SK-N-SH (cell line): ENCODE data around the gene SND1. TPM values are rescaled to one million over a fixed set of nuclear protein-coding genes. Genes with fewer than 3 reads are reported as not detected.

Experiments
- CTCF ChIA-PET: fragments of 300-600, 350-600 bp; formaldehyde crosslinking; extraction: SDS; loops from one replicate; lab custom pipeline; 2021; lab: Yijun Ruan, JAX
- POLR2A ChIA-PET: fragments of 350-600 bp; sonication (Branson Sonifier 250); formaldehyde crosslinking; extraction: SDS; loops from one replicate; lab custom pipeline; 2020; ENCODE audit warnings: antibody characterized with exemption, inconsistent platforms; lab: Yijun Ruan, JAX
- DNase-seq: peaks from one replicate; pipeline ENCODE4 v3.0.0; 2012
- H2AFZ ChIP-seq: fragments of 200-600 bp; sonication (generic); 2 replicates; pipeline ENCODE4 v1.8.1; 2016; ENCODE audit warnings: antibody characterized with exemption, mild to moderate bottlenecking, low read depth
- H3F3A ChIP-seq: fragments of 200-600 bp; sonication (generic); replicated peaks from 2 replicates; pipeline ENCODE3; 2016; ENCODE audit warnings: antibody characterized with exemption, mild to moderate bottlenecking; ENCODE audit not compliant: insufficient read depth
- H3K27ac ChIP-seq, 2 experiments: fragments of 200-500 bp in 1 of 2; fragments of 200-600 bp in 1 of 2; sonication (Bioruptor generic) in 1 of 2; sonication (generic), shearing (Covaris generic) in 1 of 2; 2 replicates each; pipeline versions ENCODE4 v1.5.1 to v1.6.1; 2014 to 2016; ENCODE audit warnings: low read depth in 2 of 2, inconsistent platforms in 1 of 2, low read length in 1 of 2, mild to moderate bottlenecking in 1 of 2, mixed read lengths in 1 of 2
- H3K27me3 ChIP-seq: fragments of 200-600 bp; sonication (generic), shearing (Covaris generic); 2 replicates; pipeline ENCODE4 v1.6.1; 2016; ENCODE audit warnings: mixed run types; ENCODE audit not compliant: insufficient read depth
- H3K36me3 ChIP-seq, 2 experiments: fragments of 200-500 bp in 1 of 2; fragments of 200-600 bp in 1 of 2; sonication (Bioruptor generic) in 1 of 2; sonication (generic) in 1 of 2; replicated peaks in 1 of 2; 2 replicates each; pipeline versions ENCODE3 to v1.5.1; 2014 to 2016; ENCODE audit warnings: low read length in 1 of 2, mild to moderate bottlenecking in 1 of 2; ENCODE audit not compliant: insufficient read depth in 2 of 2, control insufficient read depth in 1 of 2
- H3K4me1 ChIP-seq, 2 experiments: fragments of 200-500 bp in 1 of 2; fragments of 200-600 bp in 1 of 2; sonication (Bioruptor generic) in 1 of 2; sonication (generic), shearing (Covaris generic) in 1 of 2; 2 replicates each; pipeline versions ENCODE4 v1.5.1 to v1.6.1; 2014 to 2016; ENCODE audit warnings: low read depth in 1 of 2, low read length in 1 of 2, mixed run types in 1 of 2; ENCODE audit not compliant: insufficient read depth in 2 of 2, control insufficient read depth in 1 of 2
- H3K4me2 ChIP-seq: fragments of 200-600 bp; sonication (generic), shearing (Covaris generic); 2 replicates; pipeline ENCODE4 v1.6.1; 2017; ENCODE audit warnings: mixed run types
- H3K4me3 ChIP-seq, 2 experiments: fragments of 200-500 bp in 1 of 2; fragments of 200-600 bp in 1 of 2; sonication (Bioruptor generic) in 1 of 2; sonication (generic), shearing (Covaris generic) in 1 of 2; 2 replicates each; pipeline versions ENCODE4 v1.5.1 to v1.8.1; 2014 to 2016; ENCODE audit warnings: low read depth in 2 of 2, inconsistent platforms in 1 of 2, low read length in 1 of 2, mild to moderate bottlenecking in 1 of 2, mixed read lengths in 1 of 2, moderate library complexity in 1 of 2
- H3K79me2 ChIP-seq: fragments of 200-600 bp; sonication (generic); 2 replicates; pipeline ENCODE4 v1.8.1; 2017; ENCODE audit warnings: mild to moderate bottlenecking; ENCODE audit not compliant: insufficient read depth
- H3K9ac ChIP-seq: fragments of 200-600 bp; sonication (generic); 2 replicates; pipeline ENCODE4 v1.6.1; 2017; ENCODE audit warnings: mixed run types
- H3K9me2 ChIP-seq: fragments of 200-600 bp; sonication (generic); 2 replicates; pipeline ENCODE4 v1.6.1; 2017; ENCODE audit warnings: mixed run types
- H3K9me3 ChIP-seq: fragments of 200-600 bp; sonication (generic); 2 replicates; pipeline ENCODE4 v1.6.1; 2017; ENCODE audit warnings: mixed run types, mild to moderate bottlenecking, moderate library complexity
- H4K20me1 ChIP-seq: fragments of 200-600 bp; sonication (generic); 2 replicates; pipeline ENCODE4 v1.6.1; 2017; ENCODE audit warnings: mild to moderate bottlenecking, mixed run types; ENCODE audit not compliant: insufficient read depth
- CTCF ChIP-seq: fragments of 200-600 bp; sonication (generic); IDR thresholded peaks from 2 replicates; pipeline ENCODE4 v1.6.1; 2017; ENCODE audit warnings: antibody characterized with exemption, mild to moderate bottlenecking, moderate library complexity
- ELF1 ChIP-seq: IDR thresholded peaks from 2 replicates; pipeline ENCODE4 v1.4.0; 2012
- FOSL2 ChIP-seq: IDR thresholded peaks from 2 replicates; pipeline ENCODE4 v1.4.0; 2012; ENCODE audit warnings: low read depth, mild to moderate bottlenecking, moderate library complexity, borderline replicate concordance
- FOXJ3 ChIP-seq: sonication (generic); formaldehyde crosslinking; IDR thresholded peaks from 2 replicates; pipeline ENCODE4 v1.5.1; 2020; ENCODE audit warnings: mild to moderate bottlenecking, missing genetic modification reagents
- FOXM1 ChIP-seq: IDR thresholded peaks from 2 replicates; pipeline ENCODE4 v1.4.0; 2012; ENCODE audit warnings: low read depth, mild to moderate bottlenecking
- GATA2 ChIP-seq: sonication (generic); formaldehyde crosslinking; IDR thresholded peaks from 2 replicates; pipeline ENCODE4 v1.5.0; 2020; ENCODE audit warnings: mild to moderate bottlenecking, missing genetic modification reagents
- PBX3 ChIP-seq: IDR thresholded peaks from 2 replicates; pipeline ENCODE4; 2012
- RFX5 ChIP-seq: IDR thresholded peaks from 2 replicates; pipeline ENCODE4 v1.6.1; 2012; ENCODE audit warnings: mild to moderate bottlenecking, improper control_type of control experiment, low read length
- USF1 ChIP-seq: IDR thresholded peaks from 2 replicates; pipeline ENCODE4 v1.4.0; 2012; ENCODE audit warnings: low read depth, borderline replicate concordance
- YY1 ChIP-seq: IDR thresholded peaks from 2 replicates; pipeline ENCODE4 v1.4.0; 2012; ENCODE audit warnings: low read depth, mild to moderate bottlenecking
- WGBS: methylation state at CpG from one replicate; pipeline ENCODE4 v1.1.6; 2017; ENCODE audit warnings: low lambda C conversion rate; 5-methylcytosine and 5-hydroxymethylcytosine counted together
- polyA plus RNA-seq, 3 experiments: library from polyadenylated mRNA; depleted of rRNA; stranded (reverse); fragments of >200 nt; gene quantifications; 2 replicates each; pipeline ENCODE4 v1.2.3, GENCODE V29; 2012

The SND1 gene
- polyA plus RNA-seq, 1 of the 3 experiments (the other 2 are of a cell fraction), result 165 TPM

- peaks cover 84% of the 10 kb centered on the region for H4K20me1 ChIP-seq
- ChIA-PET CTCF (interaction anchor here (0.8 to 2.1 kb wide), 6 partner anchors 9 to 399 kb away, joined by 3 to 7 read pairs (median 3); no protein-coding TSS in a partner anchor), POLR2A (no interaction called here)
- no peak for DNase-seq
- 90% methylated on average over 5 of the region's 5 CpGs for WGBS
- H3K36me3 ChIP-seq, result peaks cover 9 to 10% of the 10 kb centered on the region in 2 experiments
- H3K9me2 ChIP-seq, result no peaks in the 10 kb centered on the region
- peaks cover 75% of the 10 kb centered on the region for H3K79me2 ChIP-seq
- H2AFZ ChIP-seq, result no peak overlapping the region
- peak overlapping the region; percentile 52 to 54; a peak in 3 of 4 replicates for H3K27ac ChIP-seq
- H3K4me2 ChIP-seq, result no peak overlapping the region; the same call in 1 of the 2 replicates
- TF ChIP-seq PBX3, result 0 out of 2 replicates have a peak, but pooled peaks have one; percentile 17
- no peak for TF ChIP-seq GATA2 (CRISPR knock-in tag)
- TF ChIP-seq RFX5, result no peak
- H3F3A ChIP-seq, result peaks cover 8% of the 10 kb centered on the region
- no peaks in the 10 kb centered on the region for H3K9me3 ChIP-seq
- no peak overlapping the region for H3K9ac ChIP-seq
- no peaks in the 10 kb centered on the region for H3K27me3 ChIP-seq
- H3K4me1 ChIP-seq, result peaks cover 16 to 22% of the 10 kb centered on the region in 2 experiments
- H3K4me3 ChIP-seq, result no peak overlapping the region
These were observed 159.0 kb downstream of the SND1 start for GRCh38 chr7:127810696-127811660.

GRCh38 chr7:127812540-127812939 lies 160.5 kb downstream of the SND1 start:
- Histone ChIP-seq H4K20me1 (peaks cover 86% of the 10 kb centered on the region), H3K36me3 (peaks cover 5 to 10% of the 10 kb centered on the region in 2 experiments), H3K9ac (no peak overlapping the region), H3K9me3 (no peaks in the 10 kb centered on the region), H3K27me3 (no peaks in the 10 kb centered on the region), H3K4me2 (no peak overlapping the region), H3K4me3 (no peak overlapping the region), H3K27ac (no peak overlapping the region), H3K79me2 (peaks cover 82% of the 10 kb centered on the region), H3K4me1 (peaks cover 16 to 22% of the 10 kb centered on the region in 2 experiments), H2AFZ (no peak overlapping the region), H3K9me2 (no peaks in the 10 kb centered on the region), H3F3A (peaks cover 8% of the 10 kb centered on the region)
- DNase-seq, result no peak
- CTCF ChIA-PET, result interaction anchor here (1.2 to 2.1 kb wide), 5 partner anchors 12 to 396 kb away, joined by 3 to 9 read pairs (median 5); no protein-coding TSS in a partner anchor
- 97% methylated on average over 3 of the region's 3 CpGs for WGBS
- POLR2A ChIA-PET, result no interaction called here
- TF ChIP-seq FOSL2, result no peak
- TF ChIP-seq CTCF, result no peak
- TF ChIP-seq YY1, result no peak
- no peak for TF ChIP-seq FOXM1
- TF ChIP-seq GATA2 (CRISPR knock-in tag), result no peak
- TF ChIP-seq USF1, result no peak
- no peak for TF ChIP-seq ELF1
- no peak for TF ChIP-seq FOXJ3 (CRISPR knock-in tag)
